Stimulated activated CD8-positive, alpha-beta memory T cell treated with anti-CD3 and anti-CD28 coated beads, Interleukin-2, amount 100 ng/mL, for 48 hours (primary cell): Measurements from ENCODE around the gene COL23A1.

Experiments used
- DNase-seq, 2 donors: peaks; one replicate each; pipeline ENCODE4 v3.0.0-alpha.2; 2020; ENCODE audit warnings: low read depth in 2 of 2

The COL23A1 gene

GRCh38 chr5:178339272-178339671 lies 250.9 kb downstream of the COL23A1 start:
- no peak for DNase-seq

- DNase-seq = no peak
Measured at GRCh38 chr5:178338750-178339144, 251.4 kb downstream of the COL23A1 start.

GRCh38 chr5:178338126-178338749 lies 252.0 kb downstream of the COL23A1 start:
- DNase-seq = no peak

- no peak for DNase-seq
Measured at GRCh38 chr5:178337334-178337741, 252.9 kb downstream of the COL23A1 start.

- no peak for DNase-seq
Measured at GRCh38 chr5:178336889-178337288, 253.3 kb downstream of the COL23A1 start.

- no peak for DNase-seq
Measured at GRCh38 chr5:178335302-178336030, 254.7 kb downstream of the COL23A1 start.

- no peak for DNase-seq
Measured at GRCh38 chr5:178334861-178335260, 255.3 kb downstream of the COL23A1 start.

GRCh38 chr5:178333821-178334481 lies 256.2 kb downstream of the COL23A1 start:
- DNase-seq = no peak

GRCh38 chr5:178332210-178332641 lies 258.0 kb downstream of the COL23A1 start:
- DNase-seq = no peak

- DNase-seq = no peak
Measured at GRCh38 chr5:178331491-178331996, 258.6 kb downstream of the COL23A1 start.

- no peak for DNase-seq
Measured at GRCh38 chr5:178330791-178331404, 259.3 kb downstream of the COL23A1 start.

- DNase-seq = no peak
Measured at GRCh38 chr5:178328826-178329730, 261.1 kb downstream of the COL23A1 start.

- no peak for DNase-seq
Measured at GRCh38 chr5:178327931-178328711, 262.1 kb downstream of the COL23A1 start.

- DNase-seq = no peak
Measured at GRCh38 chr5:178327446-178327845, 262.7 kb downstream of the COL23A1 start.

- DNase-seq = no peak
Measured at GRCh38 chr5:178326374-178326715, 263.8 kb downstream of the COL23A1 start.

- no peak for DNase-seq
Measured at GRCh38 chr5:178325679-178326373, 264.4 kb downstream of the COL23A1 start.

GRCh38 chr5:178325311-178325678 lies 264.9 kb downstream of the COL23A1 start:
- DNase-seq = no peak

- DNase-seq = no peak
Measured at GRCh38 chr5:178324481-178325310, 265.5 kb downstream of the COL23A1 start.

GRCh38 chr5:178323961-178324360 lies 266.2 kb downstream of the COL23A1 start:
- no peak for DNase-seq
